Upper lobe of left lung (tissue), 6 donors: ENCODE data around the gene SETBP1. TPM values are rescaled to one million over a fixed set of nuclear protein-coding genes. Genes with fewer than 3 reads are reported as not detected.
A peak's percentile ranks its signal among the peaks of the same experiment; 100 is the strongest.

ENCODE experiments used
- ATAC-seq, 2 donors: fragments of 200-7000 bp; cut with Tn5 transposase; one replicate each; pipeline ENCODE4 v1.9.1; 2022; ENCODE audit warnings: mild to moderate bottlenecking in 2 of 2, moderate library complexity in 2 of 2; ENCODE audit not compliant: low FRiP score in 2 of 2
- DNase-seq, 2 donors: peaks; one replicate each; pipeline ENCODE4 v3.0.0-alpha.2; 2019 to 2020
- H3K27ac ChIP-seq, 4 donors: fragments of 200-600 bp; sonication (generic); one replicate each; pipeline ENCODE4 v1.5.1; 2016 to 2019
- H3K27me3 ChIP-seq, 4 donors: fragments of 200-600 bp; sonication (generic); one replicate each; pipeline ENCODE4 v1.5.1; 2017 to 2019
- H3K36me3 ChIP-seq, 4 donors: fragments of 200-600 bp; sonication (generic); one replicate each; pipeline ENCODE4 v1.5.1; 2016 to 2019
- H3K4me1 ChIP-seq, 4 donors: fragments of 200-600 bp; sonication (generic); one replicate each; pipeline ENCODE4 v1.5.1; 2018 to 2019
- H3K4me3 ChIP-seq, 4 donors: fragments of 200-600 bp; sonication (generic); one replicate each; pipeline ENCODE4 v1.5.1; 2017 to 2019; ENCODE audit warnings: mild to moderate bottlenecking in 2 of 4, moderate library complexity in 1 of 4
- H3K9me3 ChIP-seq, 4 donors: fragments of 200-600 bp; sonication (generic); one replicate each; pipeline ENCODE4 v1.5.1; 2018 to 2019
- CTCF ChIP-seq, 6 experiments: fragments of 450-650 bp in 4 of 6; fragments of 200-600 bp in 2 of 6; sonication (generic) in 2 of 6; IDR thresholded peaks; one replicate each; pipeline ENCODE4 v1.5.1; 2016 to 2019; ENCODE audit warnings: antibody characterized with exemption in 6 of 6
- EP300 ChIP-seq, 4 donors: sonication (generic); formaldehyde crosslinking; IDR thresholded peaks; one replicate each; pipeline ENCODE4 v1.5.1; 2017; ENCODE audit warnings: antibody characterized with exemption in 4 of 4, control low read depth in 2 of 4
- POLR2A ChIP-seq, 4 donors: fragments of 450-650 bp; IDR thresholded peaks; one replicate each; pipeline ENCODE4 v1.5.1; 2016 to 2017; ENCODE audit warnings: antibody characterized with exemption in 4 of 4, mild to moderate bottlenecking in 2 of 4
- POLR2AphosphoS5 ChIP-seq, 2 donors: sonication (generic); formaldehyde crosslinking; IDR thresholded peaks; one replicate each; pipeline ENCODE4 v1.5.1; 2017; ENCODE audit warnings: antibody characterized with exemption in 2 of 2
- WGBS, 2 donors: methylation state at CpG; one replicate each; pipeline ENCODE4 v1.1.5; 2017 to 2018; 5-methylcytosine and 5-hydroxymethylcytosine counted together
- total RNA-seq, 6 donors: library from RNA; depleted of rRNA in 4 of 6; stranded (reverse); fragments of >200 nt in 4 of 6; gene quantifications; one replicate each; pipeline versions ENCODE4 v1.1.0 to v1.2.1, GENCODE V29; 2016 to 2021
- donor health status: DM: no; HTN: no; CAD: no; lungs with moderate emphysema.
- donor health status: DM: no; HTN: yes; CAD: no; lungs with severe emphysema.

The SETBP1 gene
- total RNA-seq, 6 donors from 2014 or later, result 11.7 to 38.8 (median 16.6) TPM

GRCh38 chr18:44701227-44701626 lies 20.5 kb downstream of the SETBP1 start:
- DNase-seq (no peak), ATAC-seq (no peak)
- Histone ChIP-seq H3K27me3 (no peaks in the 10 kb centered on the region), H3K9me3 (no peaks in the 10 kb centered on the region), H3K4me1 (peaks cover 0 to 17% (median 10%) of the 10 kb centered on the region in 4 donors), H3K36me3 (no peaks in the 10 kb centered on the region), H3K4me3 (no peak overlapping the region), H3K27ac (peak overlapping the region in 3 of 4 donors; percentile 13 to 48 (median 22))
- 88 to 93% methylated on average over 10 of the region's 10 CpGs for WGBS, 2 donors
- no peak for TF ChIP-seq CTCF (IDR thresholded peaks at IDR 0.05)
- TF ChIP-seq POLR2A (IDR thresholded peaks at IDR 0.05), result no peak
- no peak for TF ChIP-seq POLR2AphosphoS5 (IDR thresholded peaks at IDR 0.05)

GRCh38 chr18:44702594-44702993 lies 21.9 kb downstream of the SETBP1 start:
- DNase-seq (no peak), ATAC-seq (no peak)
- H3K9me3 ChIP-seq, result no peaks in the 10 kb centered on the region
- H3K27ac ChIP-seq, result no peak overlapping the region
- H3K4me1 ChIP-seq, result peaks cover 0 to 14% (median 9%) of the 10 kb centered on the region in 4 donors
- H3K36me3 ChIP-seq, result no peaks in the 10 kb centered on the region
- TF ChIP-seq EP300 (IDR thresholded peaks at IDR 0.05) (no peak), CTCF (IDR thresholded peaks at IDR 0.05) (no peak), POLR2AphosphoS5 (IDR thresholded peaks at IDR 0.05) (no peak), POLR2A (IDR thresholded peaks at IDR 0.05) (no peak)
- H3K27me3 ChIP-seq, result no peaks in the 10 kb centered on the region
- no peak overlapping the region for H3K4me3 ChIP-seq
- WGBS, 2 donors, result 88 to 91% methylated on average over 1 of the region's 1 CpG

- H3K4me3 ChIP-seq, result no peak overlapping the region
- H3K27ac ChIP-seq, result no peak overlapping the region
- DNase-seq, result no peak
- TF ChIP-seq POLR2A (IDR thresholded peaks at IDR 0.05) (no peak), EP300 (IDR thresholded peaks at IDR 0.05) (no peak), POLR2AphosphoS5 (IDR thresholded peaks at IDR 0.05) (no peak), CTCF (IDR thresholded peaks at IDR 0.05) (no peak)
- no peaks in the 10 kb centered on the region for H3K9me3 ChIP-seq
- H3K27me3 ChIP-seq, result no peaks in the 10 kb centered on the region
- ATAC-seq, result no peak
- H3K36me3 ChIP-seq, result no peaks in the 10 kb centered on the region
- WGBS, 2 donors, result 94 to 96% methylated on average over 1 of the region's 1 CpG
- H3K4me1 ChIP-seq, result peaks cover 5 to 24% (median 10%) of the 10 kb centered on the region in 4 donors
Measured at GRCh38 chr18:44704135-44704789, 23.6 kb downstream of the SETBP1 start.

GRCh38 chr18:44705075-44705675 lies 24.5 kb downstream of the SETBP1 start:
- peak overlapping the region in 1 of 4 donors; percentile 32 for H3K27ac ChIP-seq
- no peak for ATAC-seq
- H3K27me3 ChIP-seq, result no peaks in the 10 kb centered on the region
- DNase-seq, result no peak
- peaks cover 5 to 29% (median 10%) of the 10 kb centered on the region in 4 donors for H3K4me1 ChIP-seq
- TF ChIP-seq POLR2AphosphoS5 (IDR thresholded peaks at IDR 0.05) (no peak), POLR2A (IDR thresholded peaks at IDR 0.05) (no peak), CTCF (IDR thresholded peaks at IDR 0.05) (no peak), EP300 (IDR thresholded peaks at IDR 0.05) (no peak)
- H3K36me3 ChIP-seq, result no peaks in the 10 kb centered on the region
- no peaks in the 10 kb centered on the region for H3K9me3 ChIP-seq
- H3K4me3 ChIP-seq, result no peak overlapping the region
- WGBS, 2 donors, result 80 to 84% methylated on average over 2 of the region's 2 CpGs
